Coronary artery (tissue), 2 donors: ENCODE data around the gene ZSWIM5.
"Not testable (repeated sequence)": the region's sequence is repeated elsewhere in the genome, so short reads cannot be mapped to it uniquely, and the experiment has no call there.

ENCODE experiments used
- DNase-seq: peaks from one replicate; pipeline ENCODE4 v3.0.0-alpha.2; 2017; ENCODE audit warnings: low spot score
- H3K27ac ChIP-seq, 2 donors: fragments of 200-600 bp; sonication (generic); one replicate each; pipeline ENCODE4 v1.5.1; 2016 to 2019
- H3K4me3 ChIP-seq: fragments of 200-600 bp; sonication (generic); 2 replicates; pipeline ENCODE4 v1.5.1; 2016; ENCODE audit warnings: mild to moderate bottlenecking, moderate library complexity
- CTCF ChIP-seq: fragments of 200-600 bp; sonication (generic); IDR thresholded peaks from one replicate; pipeline ENCODE4 v1.5.1; 2019; ENCODE audit warnings: antibody characterized with exemption

The ZSWIM5 gene

GRCh38 chr1:45205910-45206721 lies at the start of gene ZSWIM5:
ZSWIM5 (minus strand) TSS chr1:45206605; CDS start chr1:45206350, 255 bp downstream.
- Histone ChIP-seq H3K4me3 (peak within 1 kb of the TSS; percentile 87), H3K27ac (peak within 1 kb of the TSS; percentile 79 to 92)
- DNase-seq = peak; percentile 75
- TF ChIP-seq CTCF = no peak

GRCh38 chr1:45254490-45254889 lies 48.1 kb upstream of the ZSWIM5 start:
- TF ChIP-seq CTCF = no peak
- H3K27ac ChIP-seq = no peak overlapping the region
- H3K4me3 ChIP-seq = no peak overlapping the region
- DNase-seq = no peak

- no peak for TF ChIP-seq CTCF
- no peak overlapping the region for H3K4me3 ChIP-seq
- no peak for DNase-seq
- H3K27ac ChIP-seq = no peak overlapping the region
These were observed 44.1 kb upstream of the ZSWIM5 start for GRCh38 chr1:45250544-45250943.

GRCh38 chr1:45248004-45248403 lies 41.6 kb upstream of the ZSWIM5 start:
- not testable (repeated sequence) for H3K27ac ChIP-seq, DNase-seq, H3K4me3 ChIP-seq

GRCh38 chr1:45246760-45247159 lies 40.4 kb upstream of the ZSWIM5 start:
- DNase-seq = no peak
- TF ChIP-seq CTCF = no peak
- Histone ChIP-seq H3K4me3 (no peak overlapping the region), H3K27ac (no peak overlapping the region)

GRCh38 chr1:45246359-45246758 lies 40.0 kb upstream of the ZSWIM5 start:
- H3K27ac ChIP-seq, H3K4me3 ChIP-seq, DNase-seq: not testable (repeated sequence)

GRCh38 chr1:45244660-45245059 lies 38.3 kb upstream of the ZSWIM5 start:
- Histone ChIP-seq H3K27ac (no peak overlapping the region), H3K4me3 (no peak overlapping the region)
- TF ChIP-seq CTCF = no peak
- no peak for DNase-seq

GRCh38 chr1:45243476-45244343 lies 37.3 kb upstream of the ZSWIM5 start:
- no peak for TF ChIP-seq CTCF
- no peak for DNase-seq
- H3K4me3 ChIP-seq = no peak overlapping the region
- H3K27ac ChIP-seq = no peak overlapping the region
